Testis (tissue), 2 donors: ENCODE results near the gene WDR91.

Source experiments
- CTCF ChIP-seq, 3 experiments: fragments of 450-650 bp in 2 of 3; fragments of 200-600 bp in 1 of 3; sonication (generic) in 1 of 3; IDR thresholded peaks; one replicate each; pipeline ENCODE4 v1.5.1; 2016 to 2019; ENCODE audit warnings: antibody characterized with exemption in 3 of 3, mild to moderate bottlenecking in 2 of 3, moderate library complexity in 1 of 3
- POLR2A ChIP-seq: fragments of 450-650 bp; IDR thresholded peaks from one replicate; pipeline ENCODE4 v1.6.1; 2017; ENCODE audit warnings: antibody characterized with exemption, mild to moderate bottlenecking, moderate library complexity

GRCh38 chr7:135169964-135170273 is 41.4 kb downstream of the WDR91 start:
- TF ChIP-seq CTCF (IDR thresholded peaks at IDR 0.05) (no peak), POLR2A (no peak)
